ENCODE measurements around the gene KDM5B.

KDM5B gene

GRCh38 chr1:202684716-202685115, 123.5 kb downstream of the KDM5B start:
- DNase-seq: no peak

- DNase-seq: no peak
Measured at GRCh38 chr1:202683029-202683428, 125.2 kb downstream of the KDM5B start.

GRCh38 chr1:202682477-202682876, 125.7 kb downstream of the KDM5B start:
- DNase-seq: no peak

- no peak for DNase-seq
Measured at GRCh38 chr1:202681736-202682420, 126.3 kb downstream of the KDM5B start.

- no peak for DNase-seq
Measured at GRCh38 chr1:202680586-202681352, 127.5 kb downstream of the KDM5B start.

- no peak for DNase-seq
Measured at GRCh38 chr1:202679406-202680177, 128.6 kb downstream of the KDM5B start.

GRCh38 chr1:202677433-202677832, 130.8 kb downstream of the KDM5B start:
- no peak for DNase-seq

Measured in effector CD4-positive, alpha-beta T cell (primary cell).